HG02763 (cell line): ENCODE data around the gene PACSIN2.
"Not testable (repeated sequence)": the region's sequence is repeated elsewhere in the genome, so short reads cannot be mapped to it uniquely, and the experiment has no call there.

Experiments used
- ATAC-seq: cut with Tn5 transposase; IDR thresholded peaks from one replicate; pipeline ENCODE4 v1.9.1; 2021; ENCODE audit warnings: mild to moderate bottlenecking, moderate library complexity; ENCODE audit not compliant: unreplicated experiment

The PACSIN2 gene

GRCh38 chr22:42929838-42930155 lies 85.2 kb downstream of the PACSIN2 start:
- ATAC-seq = no peak

- ATAC-seq = no peak
Observed at GRCh38 chr22:42928969-42929837, 85.7 kb downstream of the PACSIN2 start.

GRCh38 chr22:42927966-42928365 lies 87.0 kb downstream of the PACSIN2 start:
- no peak for ATAC-seq

GRCh38 chr22:42926768-42927167 lies 88.2 kb downstream of the PACSIN2 start:
- no peak for ATAC-seq

- no peak for ATAC-seq
Observed at GRCh38 chr22:42926104-42926503, 88.8 kb downstream of the PACSIN2 start.

GRCh38 chr22:42925598-42925997 lies 89.4 kb downstream of the PACSIN2 start:
- no peak for ATAC-seq

- ATAC-seq = not testable (repeated sequence)
Observed at GRCh38 chr22:42925031-42925430, 89.9 kb downstream of the PACSIN2 start.

GRCh38 chr22:42924436-42924835 lies 90.5 kb downstream of the PACSIN2 start:
- no peak for ATAC-seq

- no peak for ATAC-seq
Observed at GRCh38 chr22:42922374-42923191, 92.4 kb downstream of the PACSIN2 start.

- ATAC-seq = no peak
Observed at GRCh38 chr22:42920101-42920820, 94.7 kb downstream of the PACSIN2 start.

GRCh38 chr22:42919199-42919598 lies 95.8 kb downstream of the PACSIN2 start:
- ATAC-seq = no peak

- no peak for ATAC-seq
Observed at GRCh38 chr22:42918500-42918899, 96.4 kb downstream of the PACSIN2 start.

GRCh38 chr22:42917358-42917757 lies 97.6 kb downstream of the PACSIN2 start:
- not testable (repeated sequence) for ATAC-seq

GRCh38 chr22:42915980-42916765 lies 98.8 kb downstream of the PACSIN2 start:
- ATAC-seq = no peak

- no peak for ATAC-seq
Observed at GRCh38 chr22:42914511-42915076, 100.4 kb downstream of the PACSIN2 start.

- ATAC-seq = no peak
Observed at GRCh38 chr22:42913874-42914510, 101.0 kb downstream of the PACSIN2 start.

- no peak for ATAC-seq
Observed at GRCh38 chr22:42912059-42912458, 102.9 kb downstream of the PACSIN2 start.

- no peak for ATAC-seq
Observed at GRCh38 chr22:42910221-42910942, 104.6 kb downstream of the PACSIN2 start.
